ENCODE data around the gene UBXN6.

Gene UBXN6, protein sequence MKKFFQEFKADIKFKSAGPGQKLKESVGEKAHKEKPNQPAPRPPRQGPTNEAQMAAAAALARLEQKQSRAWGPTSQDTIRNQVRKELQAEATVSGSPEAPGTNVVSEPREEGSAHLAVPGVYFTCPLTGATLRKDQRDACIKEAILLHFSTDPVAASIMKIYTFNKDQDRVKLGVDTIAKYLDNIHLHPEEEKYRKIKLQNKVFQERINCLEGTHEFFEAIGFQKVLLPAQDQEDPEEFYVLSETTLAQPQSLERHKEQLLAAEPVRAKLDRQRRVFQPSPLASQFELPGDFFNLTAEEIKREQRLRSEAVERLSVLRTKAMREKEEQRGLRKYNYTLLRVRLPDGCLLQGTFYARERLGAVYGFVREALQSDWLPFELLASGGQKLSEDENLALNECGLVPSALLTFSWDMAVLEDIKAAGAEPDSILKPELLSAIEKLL

DNA sequence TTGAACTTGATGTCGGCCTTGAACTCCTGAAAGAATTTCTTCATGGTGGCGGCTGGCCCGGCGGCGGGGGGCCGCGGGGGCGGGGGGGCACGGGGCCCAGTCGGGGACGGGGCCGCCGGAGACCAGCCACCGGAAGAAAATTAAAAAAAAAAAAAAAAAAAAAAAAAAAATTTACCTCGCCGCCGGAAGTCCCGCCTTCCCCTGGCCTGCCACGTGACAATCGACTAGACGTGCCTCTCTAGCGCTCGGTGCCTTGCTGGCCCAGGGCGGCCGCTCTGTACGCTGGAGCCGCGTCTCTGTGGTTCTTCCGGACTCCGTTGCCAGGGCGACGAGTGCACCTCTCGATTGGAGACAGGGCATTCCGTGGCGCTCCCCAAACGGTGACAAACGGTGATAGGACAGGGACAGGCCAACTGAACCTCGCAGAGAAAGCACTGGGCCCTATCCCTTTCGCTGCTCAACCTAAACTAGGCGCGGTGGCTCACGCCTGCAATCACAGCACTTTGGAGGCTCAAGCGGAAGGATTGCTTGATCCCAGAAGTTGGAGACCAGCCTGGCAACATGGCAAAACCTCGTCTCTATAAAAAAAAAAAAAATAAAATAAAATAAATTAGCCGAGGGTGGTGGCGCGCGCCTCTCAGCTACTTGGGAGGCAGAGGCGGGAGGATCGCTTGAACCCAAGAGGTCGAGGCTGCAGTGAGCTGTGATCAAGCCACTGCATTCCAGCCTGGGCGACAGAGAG is at the start of gene UBXN6:
TSS of gene UBXN6 (minus strand) at position 141 of the 742 bp plus-strand sequence. CDS start at position 44, 97 bp downstream.
- peak; percentile 100 for DNase-seq

DNA sequence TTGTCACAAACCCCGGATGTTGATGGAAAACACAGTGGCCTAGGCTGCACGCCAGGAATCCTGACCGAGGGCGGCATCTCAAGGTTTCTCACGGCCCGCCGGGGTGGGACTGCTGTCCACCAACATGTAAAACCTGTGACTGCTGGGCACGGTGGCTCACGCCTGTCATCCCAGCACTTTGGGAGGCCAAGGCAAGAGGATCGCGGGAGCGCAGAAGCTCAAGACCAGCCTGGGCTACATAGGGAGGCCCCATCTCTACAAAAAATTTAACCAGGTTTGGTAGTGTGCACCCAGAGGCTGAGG is 49.5 kb upstream of the UBXN6 start:
- no peak for DNase-seq

DNA sequence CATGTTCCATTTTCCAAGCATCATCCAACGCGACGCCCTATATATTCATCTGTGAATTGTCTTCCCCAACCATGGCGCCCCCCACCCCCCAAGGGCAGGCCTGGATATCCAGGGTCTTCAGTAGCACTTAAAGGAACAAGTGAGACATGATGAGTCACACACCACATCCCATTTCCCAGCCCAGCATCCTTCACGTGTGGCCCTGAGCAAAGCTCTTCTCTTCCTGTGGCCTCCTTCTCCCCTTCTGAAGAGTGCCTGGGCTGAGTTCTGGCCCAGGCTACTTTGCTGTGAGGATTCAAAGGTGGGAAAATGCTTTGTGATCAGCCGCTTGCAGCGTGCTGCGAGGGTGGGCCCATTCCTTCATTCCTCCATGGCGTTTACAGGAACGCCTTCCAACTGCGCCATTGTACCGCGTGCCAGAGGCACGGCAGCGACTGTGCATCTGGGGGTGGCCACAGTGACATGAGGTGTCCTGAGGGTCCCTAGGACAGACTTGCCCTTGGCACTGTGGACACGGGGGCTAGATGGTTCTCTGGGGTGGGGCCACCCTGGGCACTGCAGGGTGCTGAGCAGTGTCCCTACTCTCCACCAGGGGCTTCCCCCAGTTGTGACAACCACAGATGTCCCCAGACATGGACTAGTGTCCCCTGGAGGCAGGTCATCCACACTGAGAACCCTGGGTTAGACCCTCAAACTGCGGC is 49.0 kb upstream of the UBXN6 start:
- DNase-seq: no peak

DNA sequence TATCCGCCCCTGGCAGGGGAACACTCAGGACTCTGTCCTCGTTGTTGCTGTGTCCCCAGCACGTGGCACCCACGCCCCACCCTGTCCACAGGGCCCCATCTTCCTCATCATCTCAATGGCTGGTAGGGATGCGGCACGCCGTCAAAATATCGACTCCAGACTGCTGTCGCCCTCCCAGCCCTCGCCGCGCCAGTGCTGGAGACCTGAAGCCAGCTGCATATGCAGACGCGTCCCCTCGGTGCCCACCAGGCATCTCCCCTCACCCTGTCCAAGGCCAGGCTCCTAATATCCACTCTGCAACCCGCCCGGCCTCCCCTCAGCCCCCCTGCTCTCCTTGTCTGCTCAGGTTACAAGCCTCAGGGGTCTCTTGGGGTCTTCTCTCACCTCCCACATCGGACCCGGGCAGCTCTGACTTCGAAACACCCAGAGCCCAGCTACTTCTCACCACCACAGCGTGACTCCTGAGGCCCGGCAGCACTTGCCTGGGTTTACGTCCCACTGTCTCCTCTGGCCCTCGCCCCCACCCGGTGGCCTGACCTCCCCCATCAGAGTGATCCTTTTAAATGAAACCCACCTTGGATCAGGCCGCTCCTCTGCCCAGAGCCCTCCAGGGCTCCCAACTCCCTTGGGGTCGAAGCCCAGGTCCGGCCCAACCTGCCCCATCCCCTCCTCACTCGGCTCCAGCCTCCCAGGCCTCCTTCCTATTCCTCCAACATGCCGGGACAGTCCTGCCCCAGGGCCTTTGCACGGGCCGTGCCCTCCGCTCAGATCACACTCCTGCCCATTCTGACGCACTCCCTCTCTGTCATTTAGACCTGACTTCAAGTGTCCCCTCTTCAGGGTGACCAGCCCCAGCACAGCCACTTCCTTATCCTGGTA is 48.2 kb upstream of the UBXN6 start:
- DNase-seq: no peak

DNA sequence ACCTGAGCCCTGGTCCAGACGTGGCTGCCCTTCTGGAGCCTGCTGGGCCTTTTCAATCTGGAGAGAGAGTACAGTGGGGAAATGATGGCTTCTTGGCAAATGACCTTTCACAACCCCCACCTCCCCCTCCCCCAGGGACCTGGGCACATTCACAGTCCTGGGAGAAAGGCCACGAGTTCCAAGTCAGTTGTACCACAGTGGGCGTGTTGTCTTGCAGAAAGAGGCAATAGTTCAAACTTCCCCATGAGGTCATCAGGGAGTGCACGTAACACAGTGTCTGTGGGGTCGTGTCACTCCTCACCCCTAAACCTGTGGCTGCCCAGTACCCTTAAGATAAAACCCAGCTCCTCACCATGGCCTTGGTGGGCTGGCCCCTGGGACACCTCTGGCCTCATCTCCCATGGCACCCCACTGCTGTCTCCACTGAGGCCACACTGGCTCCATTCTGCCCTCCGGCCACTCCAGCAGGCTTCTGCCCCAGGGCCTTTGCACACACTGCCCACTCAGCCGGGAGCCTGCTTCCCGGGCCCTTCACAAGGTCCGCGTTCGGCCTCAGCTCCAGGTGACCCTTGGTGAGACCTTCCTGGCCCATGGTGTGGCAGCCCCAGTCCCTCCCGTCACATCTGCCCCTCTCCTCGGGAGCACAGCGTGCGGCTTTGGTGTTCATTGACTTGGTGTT is 47.4 kb upstream of the UBXN6 start:
- DNase-seq: no peak

DNA sequence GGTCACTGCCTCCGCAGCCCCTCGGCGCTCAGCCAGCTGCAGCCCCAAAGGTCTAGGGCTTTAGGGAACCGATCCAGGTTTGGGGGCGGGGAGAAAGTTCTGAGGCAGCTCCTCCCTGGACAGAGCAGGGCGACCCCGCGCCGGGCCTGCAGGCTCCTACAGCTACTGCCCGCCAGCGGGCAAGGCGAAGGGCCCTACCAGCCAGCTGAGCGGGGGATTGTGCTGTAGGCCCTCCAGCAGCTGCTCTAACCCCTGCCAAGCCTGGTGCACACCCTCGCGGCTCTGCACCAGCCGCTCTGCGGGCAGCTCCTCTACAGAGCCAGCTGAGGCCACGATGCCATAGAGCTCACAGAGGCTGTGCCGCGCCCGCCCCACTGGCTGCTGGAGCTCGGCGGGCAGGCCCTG is 46.7 kb upstream of the UBXN6 start:
- DNase-seq: no peak

DNA sequence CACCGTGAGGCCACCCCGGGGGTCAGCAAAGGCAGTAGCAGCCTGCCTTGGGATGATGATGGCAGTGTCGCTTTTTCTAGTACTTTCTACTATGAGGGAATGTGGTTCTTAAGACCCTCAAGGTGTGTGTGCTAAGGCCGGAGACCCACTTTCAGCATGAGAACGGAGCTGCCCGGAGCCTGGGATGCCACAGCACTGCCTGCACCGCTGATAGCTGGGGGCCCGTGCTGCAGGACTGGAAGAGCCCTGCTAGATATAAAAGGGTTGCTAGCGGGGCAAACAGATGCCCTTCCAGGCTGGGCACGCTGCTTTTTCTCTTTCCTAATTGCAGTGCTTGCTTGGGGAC is 46.2 kb upstream of the UBXN6 start:
- DNase-seq: no peak

DNA sequence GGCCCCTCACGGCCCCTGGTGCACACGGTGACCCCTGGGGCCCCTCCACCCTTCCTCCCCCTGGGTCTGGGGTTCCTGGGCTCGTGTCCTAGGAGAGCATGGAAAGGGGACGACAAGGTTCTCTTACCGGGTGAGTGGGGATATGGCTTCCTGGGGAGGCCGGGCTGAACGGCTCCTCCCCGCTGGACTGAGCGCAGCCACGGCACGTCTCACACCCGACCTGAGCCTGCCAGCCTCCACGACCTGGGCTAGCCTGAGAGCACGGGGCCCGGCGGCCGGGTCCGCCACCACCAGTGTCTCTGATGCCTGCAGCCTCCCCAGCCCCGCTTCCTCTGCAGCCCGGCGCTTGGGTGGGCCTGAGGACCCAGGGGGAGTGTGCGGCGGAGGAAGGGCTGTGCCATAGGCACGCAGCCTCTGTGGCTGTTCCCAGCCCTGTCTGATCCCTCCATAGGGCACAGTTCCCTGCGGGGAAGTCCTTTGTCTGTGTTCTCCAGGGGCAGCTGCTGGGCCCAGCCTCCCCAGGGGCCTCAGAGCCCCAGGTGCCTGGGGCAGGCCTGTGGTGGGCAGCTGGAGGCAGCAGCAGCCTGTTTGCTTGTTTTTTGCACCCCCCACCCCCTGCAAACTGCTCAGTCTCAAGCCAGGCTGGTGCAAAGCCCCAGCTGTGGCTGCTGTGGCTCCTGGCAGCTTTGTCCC is 45.7 kb upstream of the UBXN6 start:
- no peak for DNase-seq

DNA sequence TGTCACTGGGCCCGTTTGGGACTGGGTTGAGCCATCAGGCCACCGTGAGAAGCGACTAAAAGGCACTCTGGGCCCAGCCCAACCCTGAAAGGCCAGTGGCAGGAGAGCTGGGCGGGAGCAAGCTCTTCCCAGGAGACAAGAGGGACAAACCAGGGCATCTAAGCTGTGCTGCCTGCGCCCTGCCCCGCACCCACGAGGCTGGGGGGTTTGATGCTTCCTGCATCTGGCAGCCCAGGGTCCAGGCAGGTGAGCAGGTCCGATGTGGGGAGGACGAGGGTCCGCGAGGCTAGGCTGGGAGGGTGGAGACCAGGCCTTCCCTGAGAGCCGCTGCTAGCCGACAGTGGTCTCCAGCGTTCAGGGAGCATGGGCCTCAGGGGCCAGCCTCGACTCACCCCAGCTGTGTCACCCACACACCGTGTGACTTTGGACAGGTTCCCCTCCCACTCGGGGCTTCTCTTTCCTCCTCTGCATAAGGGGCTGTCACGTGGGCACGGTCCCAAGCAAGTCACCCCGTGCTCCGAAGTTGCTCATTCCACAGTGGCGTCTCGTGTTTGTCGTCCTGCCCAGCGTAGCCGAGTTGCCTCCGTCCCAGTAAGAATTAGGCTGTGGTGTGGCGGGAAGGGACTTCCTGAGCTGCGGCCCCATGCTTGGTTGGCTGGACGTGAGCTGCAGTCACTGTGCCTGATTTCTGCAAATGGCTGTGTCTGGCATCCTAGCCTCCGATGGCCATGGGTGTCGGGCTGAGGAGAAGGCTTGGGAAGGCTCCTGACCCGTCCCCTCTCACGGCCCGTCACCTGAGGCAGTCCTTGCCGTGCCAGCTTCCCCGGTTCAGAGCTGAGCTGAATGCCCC is 44.9 kb upstream of the UBXN6 start:
- no peak for DNase-seq

DNA sequence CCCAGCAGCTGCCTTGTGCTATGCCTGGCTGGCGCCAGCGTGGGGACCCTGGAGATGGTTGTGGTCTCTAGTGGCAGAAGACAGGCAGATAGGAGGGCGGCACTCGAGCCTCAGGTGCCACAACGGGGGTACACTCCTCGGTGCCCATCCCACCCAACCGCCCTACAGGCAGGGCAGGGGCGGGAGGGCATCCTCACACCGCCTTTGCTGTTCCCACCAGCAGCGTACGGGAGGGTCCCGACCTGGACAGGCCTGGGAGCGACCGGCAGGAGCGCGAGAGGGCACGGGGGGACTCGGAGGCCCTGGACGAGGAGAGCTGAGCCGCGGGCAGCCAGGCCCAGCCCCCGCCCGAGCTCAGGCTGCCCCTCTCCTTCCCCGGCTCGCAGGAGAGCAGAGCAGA is 44.1 kb upstream of the UBXN6 start:
- DNase-seq: no peak

DNA sequence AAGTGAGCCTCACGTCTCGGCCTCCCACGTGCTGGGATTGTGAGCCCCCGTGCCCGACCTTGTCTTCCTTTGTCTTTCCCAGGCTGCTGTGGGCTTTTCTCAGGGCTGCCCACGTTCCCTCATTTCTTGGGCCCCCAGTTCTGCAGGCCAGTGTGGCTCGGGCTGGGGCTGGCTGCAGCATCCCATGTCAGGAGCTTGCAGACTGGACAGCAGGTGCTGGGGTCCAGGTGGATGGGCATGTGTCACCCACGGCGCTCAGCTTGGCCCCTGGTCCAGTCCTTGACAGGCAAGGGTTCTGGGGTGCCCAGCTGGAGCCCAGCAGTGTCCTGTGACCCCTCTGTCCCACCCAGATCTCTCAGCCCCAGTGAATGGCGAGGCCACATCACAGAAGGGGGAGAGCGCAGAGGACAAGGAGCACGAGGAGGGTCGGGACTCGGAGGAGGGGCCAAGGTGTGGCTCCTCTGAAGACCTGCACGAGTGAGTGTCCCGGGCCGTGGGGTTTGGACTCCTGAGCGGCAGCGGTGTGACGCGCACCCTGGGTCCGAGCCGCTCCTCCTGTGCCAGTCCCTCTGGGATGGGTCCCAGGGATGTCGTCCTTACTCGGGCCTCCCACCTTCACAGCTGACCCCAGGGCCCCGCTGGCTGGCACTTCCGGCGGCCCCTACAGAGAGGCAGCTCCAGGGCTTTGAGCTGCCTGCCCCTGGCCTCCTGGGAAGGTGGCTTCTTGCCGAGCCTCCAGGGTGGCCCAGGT is 43.4 kb upstream of the UBXN6 start:
- DNase-seq: no peak

DNA sequence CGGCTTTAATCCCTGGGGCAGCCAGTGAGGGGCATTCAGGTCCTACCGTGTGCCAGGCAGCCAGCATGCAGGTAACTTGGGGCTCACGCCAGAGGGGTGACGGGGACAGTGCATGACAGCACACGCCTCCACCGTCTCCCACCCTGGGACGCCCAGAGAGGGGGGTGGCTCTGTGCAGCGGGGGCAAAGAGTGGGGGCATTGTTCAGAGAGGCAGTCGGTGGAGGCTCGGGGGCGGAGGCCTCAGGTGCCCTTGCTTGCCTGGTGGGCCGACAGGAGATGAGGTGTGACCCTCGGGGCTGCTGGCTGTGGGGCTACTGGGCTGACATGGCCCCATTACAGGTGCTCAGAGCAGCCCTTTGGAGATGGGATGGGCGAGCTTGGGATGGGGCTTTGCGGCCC is 42.3 kb upstream of the UBXN6 start:
- no peak for DNase-seq

DNA sequence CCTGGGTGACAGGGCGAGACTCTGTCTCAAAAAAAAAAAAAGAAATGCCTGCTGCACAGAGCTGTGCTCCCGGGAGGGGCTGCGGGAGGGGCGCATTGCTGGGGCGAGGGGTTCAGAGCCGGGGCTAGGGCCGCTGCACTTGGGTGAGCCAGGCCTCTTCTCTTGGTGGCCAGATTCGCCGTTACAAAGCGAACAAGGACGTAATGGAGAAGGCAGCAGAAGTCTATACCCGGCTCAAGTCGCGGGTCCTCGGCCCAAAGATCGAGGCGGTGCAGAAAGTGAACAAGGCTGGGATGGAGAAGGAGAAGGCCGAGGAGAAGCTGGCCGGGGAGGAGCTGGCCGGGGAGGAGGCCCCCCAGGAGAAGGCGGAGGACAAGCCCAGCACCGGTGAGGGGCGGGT is 41.7 kb upstream of the UBXN6 start:
- DNase-seq: no peak

DNA sequence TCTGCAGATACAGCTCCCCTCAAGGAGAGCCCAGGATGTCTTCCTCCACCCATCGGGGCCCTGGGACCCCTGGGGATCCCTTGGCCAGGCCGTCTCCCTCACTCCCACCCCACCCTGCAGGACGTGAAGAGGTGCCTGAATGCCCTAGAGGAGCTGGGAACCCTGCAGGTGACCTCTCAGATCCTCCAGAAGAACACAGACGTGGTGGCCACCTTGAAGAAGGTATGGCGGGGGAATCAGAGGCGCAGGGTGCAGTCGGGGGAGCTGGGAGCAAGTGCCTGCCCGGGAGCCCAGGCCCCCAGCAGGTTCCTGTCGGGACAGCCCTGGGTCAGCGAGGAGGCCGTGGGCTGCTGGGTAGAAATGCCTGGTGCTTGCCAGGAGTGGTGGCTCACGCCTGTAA is 41.1 kb upstream of the UBXN6 start:
- no peak for DNase-seq

DNA sequence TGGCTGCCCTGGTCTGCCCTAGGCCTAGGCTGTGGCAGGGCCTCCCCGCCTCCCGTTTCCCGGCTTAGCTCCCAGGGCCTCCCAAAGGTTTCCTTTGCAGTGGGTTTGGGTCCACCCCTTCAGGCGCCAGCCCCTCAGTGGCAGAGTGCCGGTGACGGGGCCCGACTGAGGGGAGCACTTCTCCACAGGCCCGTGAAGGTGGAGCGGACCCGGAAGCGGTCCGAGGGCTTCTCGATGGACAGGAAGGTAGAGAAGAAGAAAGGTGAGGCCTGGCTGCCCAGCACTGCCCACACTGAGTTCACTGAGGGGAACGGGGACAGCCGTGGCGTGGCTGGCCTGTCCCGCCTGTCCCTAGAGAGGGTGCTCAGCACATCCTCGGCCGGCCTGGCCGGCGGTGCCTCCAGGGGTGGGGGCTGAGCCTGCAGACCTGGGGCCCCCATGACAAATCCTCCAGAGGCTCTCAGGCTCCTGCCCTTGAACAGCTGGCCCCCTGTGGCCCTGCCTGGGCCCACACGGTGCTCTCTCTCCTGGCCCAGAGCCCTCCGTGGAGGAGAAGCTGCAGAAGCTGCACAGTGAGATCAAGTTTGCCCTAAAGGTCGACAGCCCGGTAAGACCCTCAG is 40.3 kb upstream of the UBXN6 start:
- no peak for DNase-seq

DNA sequence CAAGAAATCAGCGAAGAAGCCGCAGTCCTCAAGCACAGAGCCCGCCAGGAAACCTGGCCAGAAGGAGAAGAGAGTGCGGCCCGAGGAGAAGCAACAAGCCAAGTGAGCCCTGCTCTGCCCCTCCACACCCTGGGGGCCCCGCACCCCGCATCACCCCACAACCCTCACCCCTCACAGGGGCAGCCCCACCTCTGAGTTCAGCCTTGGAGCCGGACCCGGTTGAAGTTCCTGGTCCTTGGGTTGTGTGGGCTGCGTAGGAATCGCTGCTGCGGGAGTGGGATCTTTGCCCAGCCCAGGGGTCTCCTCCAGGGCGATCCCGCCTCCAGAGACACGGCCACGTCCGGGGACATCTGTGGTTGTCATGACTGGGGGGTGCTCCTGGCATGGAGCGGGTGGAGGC is 38.7 kb upstream of the UBXN6 start:
- no peak for DNase-seq

DNA sequence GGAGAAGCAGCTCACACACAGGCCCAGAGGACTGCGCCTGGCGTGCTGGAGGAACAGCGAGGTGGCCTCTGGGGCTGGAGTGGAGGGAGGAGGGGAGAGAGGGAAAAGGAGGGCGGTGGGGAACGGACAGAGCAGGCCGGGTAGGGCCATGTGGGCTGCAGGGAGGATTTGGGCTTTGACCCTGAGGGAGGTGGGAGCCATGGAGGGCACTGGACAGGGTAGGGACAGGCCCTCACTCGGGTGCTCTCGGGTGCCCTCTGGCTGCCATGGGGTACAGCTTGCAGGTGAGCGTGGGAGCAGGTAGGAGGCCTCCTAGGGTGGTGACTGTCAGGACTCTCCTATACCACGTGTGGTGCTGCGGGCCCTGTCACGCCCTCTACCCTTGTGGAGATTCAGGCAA is 37.9 kb upstream of the UBXN6 start:
- no peak for DNase-seq

DNA sequence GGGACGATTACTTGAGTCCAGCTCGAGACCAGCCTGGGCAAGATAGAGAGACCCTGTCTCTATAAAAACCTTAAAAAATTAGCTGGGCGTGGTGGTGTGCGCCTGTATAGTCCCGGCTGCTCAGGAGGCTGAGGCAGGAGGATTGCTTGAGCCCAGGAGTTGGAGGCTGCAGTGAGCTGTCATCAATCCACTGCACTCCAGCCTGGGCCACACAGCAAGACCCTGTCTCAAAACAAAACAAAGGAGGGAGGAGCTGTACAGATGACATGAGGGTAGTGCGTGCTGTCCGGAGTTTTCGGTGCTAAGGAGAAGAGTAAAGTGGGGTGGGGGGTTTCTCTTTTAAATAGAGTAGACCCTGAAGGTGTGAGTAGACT is 37.1 kb upstream of the UBXN6 start:
- no peak for DNase-seq

DNA sequence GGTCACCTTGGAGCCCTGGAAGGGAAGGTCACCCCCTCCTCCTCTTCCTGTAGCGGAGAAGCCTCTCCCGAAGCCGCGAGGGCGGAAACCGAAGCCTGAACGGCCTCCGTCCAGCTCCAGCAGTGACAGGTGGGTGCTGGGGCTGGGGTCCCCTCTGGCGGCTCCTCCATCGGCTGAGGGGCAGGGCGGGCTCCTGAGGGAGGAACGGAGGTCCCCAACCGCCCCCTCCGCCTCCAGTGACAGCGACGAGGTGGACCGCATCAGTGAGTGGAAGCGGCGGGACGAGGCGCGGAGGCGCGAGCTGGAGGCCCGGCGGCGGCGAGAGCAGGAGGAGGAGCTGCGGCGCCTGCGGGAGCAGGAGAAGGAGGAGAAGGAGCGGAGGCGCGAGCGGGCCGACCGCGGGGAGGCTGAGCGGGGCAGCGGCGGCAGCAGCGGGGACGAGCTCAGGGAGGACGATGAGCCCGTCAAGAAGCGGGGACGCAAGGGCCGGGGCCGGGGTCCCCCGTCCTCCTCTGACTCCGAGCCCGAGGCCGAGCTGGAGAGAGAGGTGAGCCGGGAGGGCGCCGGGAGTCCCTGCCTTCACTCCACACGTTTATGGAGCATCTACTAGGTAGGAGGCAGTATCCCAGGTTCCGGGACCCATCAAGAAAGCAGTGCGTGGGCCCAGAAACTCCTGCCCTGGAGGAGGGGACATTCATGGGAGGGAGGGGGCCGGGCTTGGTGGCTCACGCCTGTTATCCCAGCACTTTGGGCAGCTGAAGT is 36.5 kb upstream of the UBXN6 start:
- DNase-seq: no peak

Data from hematopoietic multipotent progenitor cell treated with erythropoietin and hydrocortisone succinate and interleukin-3 and kit ligand, for 8 days (in vitro differentiated cells).